Liver (tissue), 9 donors: Measurements from ENCODE around the gene TTLL4. TPM values are rescaled to one million over a fixed set of nuclear protein-coding genes. Genes with fewer than 3 reads are reported as not detected.

Experiments used
- DNase-seq: peaks from one replicate; pipeline ENCODE4 v3.0.0-alpha.2; 2017; ENCODE audit warnings: low spot score
- H3K27ac ChIP-seq, 2 donors: one replicate each; pipeline ENCODE4 v1.7.0; 2013; ENCODE audit warnings: inconsistent platforms in 2 of 2, low read length in 2 of 2, control low read depth in 1 of 2, low read depth in 1 of 2, mild to moderate bottlenecking in 1 of 2
- H3K27me3 ChIP-seq, 4 donors: one replicate each; pipeline versions ENCODE4 v1.6.1 to v1.7.0; 2013; ENCODE audit warnings: low read length in 3 of 4, inconsistent platforms in 1 of 4, mild to moderate bottlenecking in 1 of 4, moderate library complexity in 1 of 4; ENCODE audit not compliant: control insufficient read depth in 4 of 4, insufficient read depth in 4 of 4
- H3K36me3 ChIP-seq, 4 donors: one replicate each; pipeline versions ENCODE4 v1.6.1 to v1.7.0; 2013; ENCODE audit warnings: low read length in 3 of 4, mild to moderate bottlenecking in 3 of 4, low read depth in 1 of 4, moderate library complexity in 1 of 4; ENCODE audit not compliant: control insufficient read depth in 4 of 4, insufficient read depth in 3 of 4
- H3K4me1 ChIP-seq, 4 donors: one replicate each; pipeline versions ENCODE4 v1.6.1 to v1.7.0; 2013; ENCODE audit warnings: low read length in 3 of 4, mild to moderate bottlenecking in 3 of 4, moderate library complexity in 1 of 4; ENCODE audit not compliant: control insufficient read depth in 4 of 4, insufficient read depth in 4 of 4
- H3K4me3 ChIP-seq, 3 donors: one replicate each; pipeline versions ENCODE4 v1.6.1 to v1.7.0; 2013; ENCODE audit warnings: low read length in 3 of 3, control low read depth in 1 of 3, low read depth in 1 of 3, mild to moderate bottlenecking in 1 of 3
- H3K9ac ChIP-seq, 2 donors: one replicate each; pipeline ENCODE4 v1.7.0; 2013; ENCODE audit warnings: low read length in 2 of 2, mild to moderate bottlenecking in 2 of 2, moderate library complexity in 2 of 2, control low read depth in 1 of 2, low read depth in 1 of 2
- H3K9me3 ChIP-seq, 4 donors: one replicate each; pipeline versions ENCODE4 v1.6.1 to v1.7.0; 2013; ENCODE audit warnings: low read length in 3 of 4; ENCODE audit not compliant: control insufficient read depth in 4 of 4
- CTCF ChIP-seq: fragments of 150-350 bp; IDR thresholded peaks from 2 replicates; pipeline ENCODE4 v1.5.1; 2017; ENCODE audit warnings: improper control_type of control experiment, low read depth, low read length; ENCODE audit not compliant: missing input control
- EGR1 ChIP-seq, 2 donors: IDR thresholded peaks; 2 replicates each; pipeline ENCODE4 v1.6.1; 2016 to 2018; ENCODE audit warnings: antibody characterized with exemption in 2 of 2, low read depth in 2 of 2
- FOXA1 ChIP-seq: IDR thresholded peaks from 2 replicates; pipeline ENCODE4 v1.6.1; 2016; ENCODE audit warnings: antibody characterized with exemption
- GABPA ChIP-seq, 2 donors: IDR thresholded peaks in 1 of 2; conservative IDR thresholded peaks in 1 of 2; 2 replicates each; pipeline ENCODE4 v1.6.1; 2016; ENCODE audit warnings: antibody characterized with exemption in 2 of 2, mild to moderate bottlenecking in 1 of 2, moderate library complexity in 1 of 2
- HNF4A ChIP-seq, 2 donors: conservative IDR thresholded peaks; 2 replicates each; pipeline ENCODE4 v1.6.1; 2016; ENCODE audit warnings: antibody characterized with exemption in 2 of 2, mild to moderate bottlenecking in 2 of 2
- HNF4G ChIP-seq: IDR thresholded peaks from 2 replicates; pipeline ENCODE4 v1.6.1; 2016; ENCODE audit warnings: antibody characterized with exemption
- JUND ChIP-seq, 2 donors: IDR thresholded peaks; 2 replicates each; pipeline ENCODE4 v1.6.1; 2016; ENCODE audit warnings: antibody characterized with exemption in 2 of 2
- RAD21 ChIP-seq, 2 donors: IDR thresholded peaks; 2 replicates each; pipeline ENCODE4 v1.6.1; 2016; ENCODE audit warnings: antibody characterized with exemption in 2 of 2, mild to moderate bottlenecking in 2 of 2
- RXRA ChIP-seq, 2 donors: IDR thresholded peaks; 2 replicates each; pipeline ENCODE4 v1.6.1; 2017 to 2018; ENCODE audit warnings: antibody characterized with exemption in 2 of 2, mild to moderate bottlenecking in 1 of 2
- SP1 ChIP-seq: IDR thresholded peaks from 2 replicates; pipeline ENCODE4 v1.6.1; 2018; ENCODE audit warnings: antibody characterized with exemption, mild to moderate bottlenecking
- TAF1 ChIP-seq: conservative IDR thresholded peaks from 2 replicates; pipeline ENCODE4 v1.6.1; 2016; ENCODE audit warnings: antibody characterized with exemption, mild to moderate bottlenecking
- WGBS: extraction: QIAGEN DNeasy Blood & Tissue Kit; methylation state at CpG from one replicate; pipeline ENCODE4 v1.1.7; 2013; 5-methylcytosine and 5-hydroxymethylcytosine counted together
- polyA plus RNA-seq, 2 donors: library from polyadenylated mRNA; stranded (reverse) in 1 of 2; unstranded in 1 of 2; fragments of 200-250 nt in 1 of 2; fragments of >200 nt in 1 of 2; fragmentation: Nextera tagmentation in 1 of 2; extraction: Ambion mirVana in 1 of 2; gene quantifications; one replicate each; pipeline versions ENCODE4 v1.2.1 to v1.2.3, GENCODE V29; 2013 to 2015
- total RNA-seq, 2 donors: library from RNA; depleted of rRNA; stranded (reverse); fragments of >200 nt; gene quantifications; one replicate each; pipeline ENCODE4 v1.2.3, GENCODE V29; 2014
- TF ChIP-seq, protein P1 (sequence below): IDR thresholded peaks from 2 replicates; pipeline ENCODE4 v1.6.1; 2016; ENCODE audit warnings: antibody characterized with exemption, mild to moderate bottlenecking
- TF ChIP-seq, protein P2 (sequence below): IDR thresholded peaks from 2 replicates; pipeline ENCODE4 v1.6.1; 2016; ENCODE audit warnings: antibody characterized with exemption
- TF ChIP-seq, protein P3 (sequence below): IDR thresholded peaks from 2 replicates; pipeline ENCODE4 v1.6.1; 2016; ENCODE audit warnings: antibody characterized with exemption
- donor health status: healthy.
- donor health status: healthy.
- donor health status: healthy.
- donor health status: healthy.
- donor health status: healthy.

Gene TTLL4
- total and polyA plus RNA-seq, 4 donors: 5.7 to 14.0 (median 6.6) TPM

DNA sequence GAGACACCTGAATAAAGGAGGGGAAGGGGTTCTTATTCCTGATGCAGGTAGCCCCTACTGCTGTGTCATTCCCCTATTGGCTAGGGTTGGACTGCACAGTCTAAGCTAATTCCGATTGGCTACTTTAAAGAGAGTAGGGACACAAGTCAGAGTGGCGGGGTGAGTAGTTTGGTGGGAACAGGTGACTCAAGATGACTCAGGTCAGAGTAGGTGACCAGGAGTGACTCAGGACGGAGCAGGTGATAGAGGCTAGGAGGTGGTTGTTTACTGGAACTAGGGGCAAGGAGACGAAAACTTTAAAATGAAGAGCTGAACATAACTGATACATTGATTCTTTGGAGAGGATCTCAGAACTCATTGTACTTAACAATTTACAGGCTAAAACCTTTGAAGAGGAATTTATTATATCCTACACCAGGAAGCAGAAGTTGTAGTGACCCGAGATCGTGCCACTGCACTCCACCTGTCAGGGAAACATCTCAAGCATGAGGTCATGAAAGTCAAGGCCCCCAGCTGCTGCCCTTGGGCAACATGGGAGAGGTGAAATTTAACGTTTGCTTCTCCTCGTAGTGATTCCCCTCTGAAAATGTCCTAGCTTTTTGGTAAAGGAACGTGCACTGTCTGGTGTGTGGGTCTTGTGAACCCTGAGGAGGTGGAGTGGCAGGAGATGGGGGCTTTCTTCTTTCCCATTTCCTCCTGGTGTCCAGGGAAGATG, 66.8 kb downstream of the TTLL4 start:
- Histone ChIP-seq H3K27ac (no peak overlapping the region), H3K9me3 (peaks cover 0 to 3% (median 0%) of the 10 kb centered on the region in 4 donors), H3K36me3 (no peaks in the 10 kb centered on the region), H3K9ac (no peak overlapping the region), H3K4me3 (no peak overlapping the region), H3K27me3 (no peaks in the 10 kb centered on the region), H3K4me1 (peaks cover 0 to 15% (median 9%) of the 10 kb centered on the region in 4 donors)
- WGBS: 96% methylated on average over 9 of the region's 9 CpGs
- no peak for DNase-seq
- TF ChIP-seq FOXA1 (no peak), SP1 (no peak), HNF4A (conservative IDR thresholded peaks at IDR 0.05) (no peak), CTCF (no peak), TAF1 (no peak), GABPA (IDR thresholded peaks at IDR 0.05 in 1 of 2, conservative IDR thresholded peaks at IDR 0.05 in 1 of 2) (no peak), EGR1 (IDR thresholded peaks at IDR 0.05; ENCODE audit: low read depth in 2 of 2) (no peak), JUND (IDR thresholded peaks at IDR 0.05) (no peak), RXRA (IDR thresholded peaks at IDR 0.05) (no peak), HNF4G (no peak)
- TF ChIP-seq, protein P1, sequence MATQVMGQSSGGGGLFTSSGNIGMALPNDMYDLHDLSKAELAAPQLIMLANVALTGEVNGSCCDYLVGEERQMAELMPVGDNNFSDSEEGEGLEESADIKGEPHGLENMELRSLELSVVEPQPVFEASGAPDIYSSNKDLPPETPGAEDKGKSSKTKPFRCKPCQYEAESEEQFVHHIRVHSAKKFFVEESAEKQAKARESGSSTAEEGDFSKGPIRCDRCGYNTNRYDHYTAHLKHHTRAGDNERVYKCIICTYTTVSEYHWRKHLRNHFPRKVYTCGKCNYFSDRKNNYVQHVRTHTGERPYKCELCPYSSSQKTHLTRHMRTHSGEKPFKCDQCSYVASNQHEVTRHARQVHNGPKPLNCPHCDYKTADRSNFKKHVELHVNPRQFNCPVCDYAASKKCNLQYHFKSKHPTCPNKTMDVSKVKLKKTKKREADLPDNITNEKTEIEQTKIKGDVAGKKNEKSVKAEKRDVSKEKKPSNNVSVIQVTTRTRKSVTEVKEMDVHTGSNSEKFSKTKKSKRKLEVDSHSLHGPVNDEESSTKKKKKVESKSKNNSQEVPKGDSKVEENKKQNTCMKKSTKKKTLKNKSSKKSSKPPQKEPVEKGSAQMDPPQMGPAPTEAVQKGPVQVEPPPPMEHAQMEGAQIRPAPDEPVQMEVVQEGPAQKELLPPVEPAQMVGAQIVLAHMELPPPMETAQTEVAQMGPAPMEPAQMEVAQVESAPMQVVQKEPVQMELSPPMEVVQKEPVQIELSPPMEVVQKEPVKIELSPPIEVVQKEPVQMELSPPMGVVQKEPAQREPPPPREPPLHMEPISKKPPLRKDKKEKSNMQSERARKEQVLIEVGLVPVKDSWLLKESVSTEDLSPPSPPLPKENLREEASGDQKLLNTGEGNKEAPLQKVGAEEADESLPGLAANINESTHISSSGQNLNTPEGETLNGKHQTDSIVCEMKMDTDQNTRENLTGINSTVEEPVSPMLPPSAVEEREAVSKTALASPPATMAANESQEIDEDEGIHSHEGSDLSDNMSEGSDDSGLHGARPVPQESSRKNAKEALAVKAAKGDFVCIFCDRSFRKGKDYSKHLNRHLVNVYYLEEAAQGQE: no peak
- TF ChIP-seq, protein P2, sequence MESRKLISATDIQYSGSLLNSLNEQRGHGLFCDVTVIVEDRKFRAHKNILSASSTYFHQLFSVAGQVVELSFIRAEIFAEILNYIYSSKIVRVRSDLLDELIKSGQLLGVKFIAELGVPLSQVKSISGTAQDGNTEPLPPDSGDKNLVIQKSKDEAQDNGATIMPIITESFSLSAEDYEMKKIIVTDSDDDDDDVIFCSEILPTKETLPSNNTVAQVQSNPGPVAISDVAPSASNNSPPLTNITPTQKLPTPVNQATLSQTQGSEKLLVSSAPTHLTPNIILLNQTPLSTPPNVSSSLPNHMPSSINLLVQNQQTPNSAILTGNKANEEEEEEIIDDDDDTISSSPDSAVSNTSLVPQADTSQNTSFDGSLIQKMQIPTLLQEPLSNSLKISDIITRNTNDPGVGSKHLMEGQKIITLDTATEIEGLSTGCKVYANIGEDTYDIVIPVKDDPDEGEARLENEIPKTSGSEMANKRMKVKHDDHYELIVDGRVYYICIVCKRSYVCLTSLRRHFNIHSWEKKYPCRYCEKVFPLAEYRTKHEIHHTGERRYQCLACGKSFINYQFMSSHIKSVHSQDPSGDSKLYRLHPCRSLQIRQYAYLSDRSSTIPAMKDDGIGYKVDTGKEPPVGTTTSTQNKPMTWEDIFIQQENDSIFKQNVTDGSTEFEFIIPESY: no peak

DNA sequence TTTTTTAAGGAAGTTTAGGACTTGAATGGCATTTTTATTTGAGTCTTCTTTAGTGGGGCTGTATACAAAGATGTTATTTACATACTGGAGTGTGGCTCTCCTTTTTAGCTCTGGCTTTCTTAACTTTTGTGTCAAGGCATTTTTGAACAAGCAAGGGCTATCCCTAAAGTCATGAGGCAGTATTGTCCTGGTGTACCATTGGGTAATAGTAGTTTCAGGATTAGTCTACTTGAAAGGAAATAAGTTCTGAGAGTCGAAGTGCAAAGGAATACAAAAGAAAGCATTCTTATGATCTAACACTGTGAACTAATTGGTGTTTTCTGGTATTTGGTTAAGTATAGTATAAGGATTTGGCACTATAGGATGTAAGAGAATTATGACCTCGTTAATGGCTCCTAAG, 69.4 kb downstream of the TTLL4 start:
- Histone ChIP-seq H3K27ac (no peak overlapping the region), H3K9ac (no peak overlapping the region), H3K36me3 (no peaks in the 10 kb centered on the region), H3K4me1 (peaks cover 0 to 26% (median 16%) of the 10 kb centered on the region in 4 donors), H3K27me3 (no peaks in the 10 kb centered on the region), H3K9me3 (peaks cover 0 to 3% (median 0%) of the 10 kb centered on the region in 4 donors), H3K4me3 (no peak overlapping the region)
- no peak for TF ChIP-seq RAD21 (IDR thresholded peaks at IDR 0.05)
- no peak for TF ChIP-seq TAF1
- TF ChIP-seq, protein P3, sequence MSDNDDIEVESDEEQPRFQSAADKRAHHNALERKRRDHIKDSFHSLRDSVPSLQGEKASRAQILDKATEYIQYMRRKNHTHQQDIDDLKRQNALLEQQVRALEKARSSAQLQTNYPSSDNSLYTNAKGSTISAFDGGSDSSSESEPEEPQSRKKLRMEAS: no peak
- no peak for TF ChIP-seq GABPA (IDR thresholded peaks at IDR 0.05 in 1 of 2, conservative IDR thresholded peaks at IDR 0.05 in 1 of 2)
- no peak for TF ChIP-seq CTCF
- no peak for TF ChIP-seq FOXA1
- no peak for TF ChIP-seq EGR1 (IDR thresholded peaks at IDR 0.05; ENCODE audit: low read depth in 2 of 2)
- DNase-seq: no peak
- WGBS: 90% methylated on average over 2 of the region's 2 CpGs
